Measurements from ENCODE around the gene MEGF6.
A peak's percentile ranks its signal among the peaks of the same experiment; 100 is the strongest.

MEGF6 gene

GRCh38 chr1:3483380-3483779, 127.9 kb downstream of the MEGF6 start:
- DNase-seq (ENCODE audit: low spot score): no peak

DNA sequence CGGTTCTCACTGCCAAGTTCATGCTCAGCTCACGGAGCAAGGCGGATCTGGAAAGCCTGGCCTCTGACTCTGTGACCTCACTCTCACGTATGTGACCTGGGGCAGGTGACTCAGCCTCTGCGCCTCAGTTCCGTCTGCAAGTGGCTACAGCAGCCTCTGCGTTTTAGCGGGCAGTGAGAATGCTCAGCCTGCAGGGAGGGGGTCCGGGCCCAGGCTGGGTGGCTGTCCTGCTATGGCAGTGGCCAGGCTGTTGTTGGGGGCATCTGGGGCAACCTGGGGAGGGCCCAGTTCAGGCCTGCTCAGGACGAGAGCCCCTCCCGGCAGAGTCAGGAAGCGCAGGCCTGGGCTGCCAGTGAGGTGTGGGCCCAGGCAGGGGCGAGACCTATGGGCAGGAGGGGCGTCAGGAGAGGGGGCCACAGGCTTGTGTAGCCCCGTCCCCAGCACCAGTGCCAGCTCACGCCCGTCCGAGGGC, 128.9 kb downstream of the MEGF6 start:
- DNase-seq (ENCODE audit: low spot score): no peak

GRCh38 chr1:3481836-3482375, 129.4 kb downstream of the MEGF6 start:
- no peak for DNase-seq (ENCODE audit: low spot score)

GRCh38 chr1:3481046-3481445, 130.3 kb downstream of the MEGF6 start:
- no peak for DNase-seq (ENCODE audit: low spot score)

GRCh38 chr1:3480369-3480719, 131.0 kb downstream of the MEGF6 start:
- no peak for DNase-seq (ENCODE audit: low spot score)

GRCh38 chr1:3479511-3480368, 131.6 kb downstream of the MEGF6 start:
- no peak for DNase-seq (ENCODE audit: low spot score)

DNA sequence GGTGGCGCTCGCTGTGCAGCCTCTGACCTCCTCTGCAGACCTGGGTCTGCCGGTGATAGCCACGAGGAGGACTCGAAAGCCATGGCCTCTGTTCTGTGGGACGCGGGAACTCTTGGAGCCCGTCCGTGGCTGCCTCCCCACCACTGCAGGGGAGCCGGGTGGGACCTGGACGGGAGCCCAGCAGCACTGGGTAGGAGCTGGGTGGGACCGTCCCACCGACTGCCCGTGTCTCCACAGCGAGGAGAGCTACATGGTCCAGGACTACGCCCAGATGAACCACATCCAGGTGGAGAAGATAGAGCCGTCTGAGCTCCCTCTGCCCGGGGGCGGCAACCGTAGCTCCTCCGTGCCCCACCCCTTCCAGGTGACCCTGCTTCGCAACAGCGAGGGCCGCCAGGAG, 133.1 kb downstream of the MEGF6 start:
- DNase-seq (ENCODE audit: low spot score): no peak

DNA sequence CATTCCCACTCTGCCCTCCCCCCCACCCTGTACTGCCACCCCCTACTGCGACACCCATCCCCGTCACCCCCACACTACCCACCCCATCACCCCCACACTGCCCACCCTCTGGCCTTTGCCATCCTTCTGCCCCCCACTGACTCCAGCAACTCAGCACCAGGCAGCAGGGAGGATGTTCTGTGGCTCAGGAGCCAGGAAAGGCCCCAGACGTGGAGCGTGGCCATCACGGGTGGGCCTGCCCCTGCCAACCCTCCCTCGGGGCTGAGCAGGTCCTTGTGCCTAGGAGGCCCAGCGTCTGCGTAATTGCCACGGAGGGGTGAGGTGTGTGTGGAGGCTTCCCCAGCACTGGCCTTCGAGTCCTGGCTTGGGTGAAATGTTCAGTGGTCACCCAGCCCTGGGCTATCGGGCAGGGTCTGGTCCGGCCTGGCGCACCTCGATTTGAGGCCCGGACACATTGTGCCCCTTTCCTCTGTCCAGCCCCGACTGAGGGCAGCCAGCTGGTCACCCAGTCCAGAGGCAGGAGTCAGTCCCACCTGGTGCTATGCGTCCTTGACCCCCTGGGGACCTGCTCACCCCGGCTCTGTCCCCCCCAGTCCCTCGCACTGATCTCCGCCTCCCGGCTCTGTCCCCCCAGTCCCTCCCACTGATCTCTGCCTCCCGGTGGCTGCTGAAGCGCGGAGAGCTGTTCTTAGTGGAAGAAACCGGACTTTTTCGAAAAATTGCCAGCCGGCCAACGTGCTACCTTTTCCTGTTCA, 133.9 kb downstream of the MEGF6 start:
- no peak for DNase-seq (ENCODE audit: low spot score)

- no peak for DNase-seq (ENCODE audit: low spot score)
Measured at GRCh38 chr1:3476666-3477065, 134.6 kb downstream of the MEGF6 start.

GRCh38 chr1:3475839-3476573, 135.3 kb downstream of the MEGF6 start:
- no peak for DNase-seq (ENCODE audit: low spot score)

- DNase-seq (ENCODE audit: low spot score): no peak
Measured at GRCh38 chr1:3474421-3474820, 136.9 kb downstream of the MEGF6 start.

- no peak for DNase-seq (ENCODE audit: low spot score)
Measured at GRCh38 chr1:3474016-3474415, 137.3 kb downstream of the MEGF6 start.

- DNase-seq (ENCODE audit: low spot score): no peak
Measured at GRCh38 chr1:3473381-3473844, 137.9 kb downstream of the MEGF6 start.

- no peak for DNase-seq (ENCODE audit: low spot score)
Measured at GRCh38 chr1:3472906-3473305, 138.4 kb downstream of the MEGF6 start.

DNA sequence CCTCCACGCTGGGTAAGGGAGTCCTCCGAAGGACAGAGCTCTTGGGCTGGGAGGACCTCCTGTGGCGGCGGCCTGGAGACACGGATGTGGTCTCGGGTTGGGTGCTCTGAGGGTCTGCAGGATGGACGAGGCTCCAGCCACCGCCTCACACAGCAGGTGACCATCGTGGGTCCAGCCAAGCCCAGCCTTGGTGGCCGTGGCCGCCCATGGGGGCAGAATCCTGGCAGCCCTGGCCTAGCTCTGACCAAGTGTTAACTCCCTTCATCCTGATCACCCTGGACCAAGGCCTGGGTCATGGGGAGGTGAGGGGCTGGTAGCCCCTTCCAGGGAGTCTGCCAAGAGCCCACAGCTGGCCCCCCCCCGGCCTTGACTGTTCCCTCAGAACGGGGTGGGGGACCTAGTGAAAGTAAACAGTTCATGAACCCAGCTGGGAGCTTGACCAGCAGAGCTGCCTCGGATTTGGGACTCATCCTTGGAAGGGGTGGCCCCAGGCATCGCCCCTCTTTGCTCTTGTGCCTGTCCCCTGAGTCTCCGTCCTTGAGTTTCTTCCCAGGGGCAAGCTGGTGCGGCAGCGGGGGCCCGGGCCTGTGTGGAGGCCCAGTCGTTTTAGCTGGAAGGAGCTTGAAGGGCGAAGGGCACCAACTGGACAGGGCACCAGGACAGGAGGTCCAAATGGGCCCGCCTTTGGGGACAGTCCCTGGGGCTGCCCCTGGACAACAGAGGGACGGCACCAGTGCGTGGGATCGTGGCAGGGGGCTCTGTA, 139.0 kb downstream of the MEGF6 start:
- DNase-seq (ENCODE audit: low spot score): no peak

DNA sequence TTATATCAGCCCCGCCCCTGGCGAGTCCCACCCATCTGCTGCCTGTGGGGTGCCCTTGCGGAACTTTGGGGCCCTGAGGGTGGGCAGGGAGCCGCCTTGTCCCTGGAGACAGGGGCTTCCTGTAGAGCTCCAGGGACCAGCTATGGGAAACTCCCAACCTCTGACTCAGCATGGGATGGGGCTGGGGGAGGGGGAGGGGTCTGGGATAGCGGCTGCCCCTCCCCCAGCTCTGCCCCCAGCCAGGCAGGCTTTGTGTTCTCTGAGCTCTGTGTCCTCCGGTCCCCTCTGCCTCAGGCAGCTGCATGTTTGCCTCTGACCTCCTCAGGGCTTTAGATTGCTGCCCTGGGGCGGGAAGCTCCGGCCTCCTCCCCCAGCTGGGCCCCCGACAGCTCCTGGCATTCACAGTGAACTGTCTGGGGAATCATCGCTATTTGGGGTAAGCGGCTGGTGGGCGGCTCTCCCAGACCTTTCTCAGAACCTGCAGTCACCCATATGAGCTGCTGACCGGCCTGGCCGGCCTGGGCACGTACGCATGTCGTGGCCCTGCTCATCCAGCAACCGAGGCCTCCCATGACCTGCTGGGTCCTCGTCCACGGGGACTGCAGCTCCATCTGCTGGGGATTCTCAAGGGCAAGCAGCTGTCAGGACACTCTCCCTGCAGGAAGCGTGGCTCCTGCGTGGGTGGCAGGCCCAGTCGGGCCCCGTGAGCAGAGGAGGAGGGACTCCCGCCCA, 139.8 kb downstream of the MEGF6 start:
- DNase-seq (ENCODE audit: low spot score): peak; percentile 85

DNA sequence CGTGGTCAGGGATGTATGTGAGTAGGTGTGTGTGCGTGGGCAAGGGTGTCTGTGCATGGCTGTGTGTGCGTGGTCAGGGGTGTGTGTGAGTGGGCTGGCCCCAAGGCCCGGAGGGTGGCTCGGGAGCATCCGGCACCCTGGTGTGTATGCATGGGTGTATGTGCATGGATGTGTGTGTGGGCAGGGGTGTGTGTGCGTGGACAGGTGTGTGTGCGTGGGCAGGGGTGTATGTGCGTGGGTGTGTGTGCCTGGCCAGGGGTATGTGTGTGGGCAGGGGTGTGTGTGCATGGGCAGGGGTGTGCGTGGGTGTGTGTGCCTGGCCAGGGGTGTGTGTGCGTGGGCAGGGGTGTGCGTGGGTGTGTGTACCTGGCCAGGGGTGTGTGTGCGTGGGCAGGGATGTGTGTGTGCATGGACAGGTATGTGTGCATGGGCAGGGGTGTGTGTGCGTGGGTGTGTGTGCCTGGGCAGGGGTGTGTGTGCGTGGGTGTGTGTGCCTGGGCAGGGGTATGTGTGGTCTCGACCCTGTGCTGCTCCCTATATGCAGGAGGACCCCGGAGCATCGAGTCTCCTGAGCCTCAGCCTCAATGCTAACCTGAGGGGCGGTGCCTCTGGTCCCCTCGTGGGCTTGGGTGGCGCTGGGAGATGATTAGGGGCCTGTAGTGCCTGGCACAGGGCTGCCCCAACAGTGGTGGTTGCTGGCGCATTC, 140.5 kb downstream of the MEGF6 start:
- DNase-seq (ENCODE audit: low spot score): no peak

DNA sequence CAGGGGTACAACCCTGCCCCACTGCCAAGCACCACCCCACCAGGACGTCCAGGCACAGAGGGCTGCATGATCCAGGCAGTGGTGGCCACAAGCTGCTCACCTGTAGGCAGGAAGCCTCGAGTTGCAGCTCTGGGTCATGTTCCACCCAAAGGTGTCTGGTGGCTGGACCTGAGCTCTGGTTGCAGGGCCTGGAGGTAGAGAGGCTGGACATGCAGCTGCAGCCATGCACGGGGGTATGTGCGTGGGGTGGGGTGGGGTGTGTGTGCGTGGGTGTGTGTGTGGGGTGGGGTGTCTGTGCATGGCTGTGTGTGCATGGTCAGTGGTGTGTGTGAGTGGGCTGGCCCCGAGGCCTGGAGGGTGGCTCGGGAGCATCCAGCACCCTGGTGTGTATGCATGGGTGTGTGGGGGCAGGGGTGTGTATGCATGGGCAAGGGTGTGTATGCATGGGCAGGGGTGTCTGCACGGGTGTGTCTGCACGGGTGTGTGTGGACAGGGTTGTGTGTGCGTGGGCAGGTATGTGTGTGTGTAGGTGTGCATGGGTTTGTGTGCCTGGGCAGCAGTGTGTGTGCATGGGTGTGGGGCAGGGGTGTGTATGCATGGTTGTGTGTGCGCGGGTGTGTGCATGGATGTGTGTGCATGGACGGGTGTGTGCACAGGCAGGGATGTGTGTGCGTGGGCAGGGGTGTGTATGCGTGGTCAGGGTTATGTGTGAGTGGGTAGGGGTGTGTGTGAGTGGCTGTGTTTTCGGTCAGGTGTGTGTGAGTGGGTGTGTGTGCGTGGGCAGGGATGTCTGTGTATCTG, 141.3 kb downstream of the MEGF6 start:
- DNase-seq (ENCODE audit: low spot score): no peak

DNA sequence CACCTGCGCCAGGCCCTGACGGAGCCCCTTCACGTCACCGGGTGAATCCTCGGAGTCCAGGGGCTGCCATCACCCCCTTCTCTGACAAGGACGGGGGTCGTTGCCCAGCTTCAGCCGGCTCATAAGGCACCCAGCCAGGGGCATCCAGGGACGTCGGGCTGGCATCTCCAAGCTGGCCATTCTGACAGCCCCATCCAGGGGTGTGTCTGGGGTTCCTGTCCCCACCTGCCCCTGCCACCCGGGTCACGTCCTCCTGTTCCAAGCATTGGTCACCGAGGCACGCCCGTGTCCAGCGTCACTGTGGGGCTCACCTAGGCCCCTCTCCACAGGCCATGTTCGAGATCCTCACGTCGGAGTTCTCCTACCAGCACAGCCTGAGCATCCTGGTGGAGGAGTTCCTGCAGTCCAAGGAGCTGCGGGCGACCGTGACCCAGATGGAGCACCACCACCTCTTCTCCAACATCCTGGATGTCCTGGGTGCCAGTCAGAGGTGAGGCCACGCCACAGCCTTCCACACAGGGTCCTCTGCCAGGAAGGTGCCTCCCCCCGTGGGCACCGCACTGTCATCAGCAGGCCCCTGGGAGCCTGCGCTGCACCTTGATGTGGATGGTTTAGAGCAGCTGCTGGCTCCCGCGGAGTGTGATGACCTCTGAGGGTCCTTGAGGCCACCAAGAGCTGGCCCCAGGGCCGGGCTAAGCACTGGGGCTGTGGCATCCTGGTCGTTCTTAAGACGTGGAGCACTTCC, 142.0 kb downstream of the MEGF6 start:
- DNase-seq (ENCODE audit: low spot score): no peak
